GM10248 (cell line): ENCODE results near the gene RPL27.

Experiments used
- CTCF ChIA-PET: fragments of 300-600 bp; sonication (Branson Sonifier 250); formaldehyde crosslinking; extraction: SDS; loops from one replicate; lab custom pipeline; 2021; ENCODE audit warnings: antibody characterized with exemption; lab: Yijun Ruan, JAX
- POLR2A ChIA-PET: fragments of 350-650 bp; sonication (Branson Sonifier 250); formaldehyde crosslinking; extraction: SDS; loops from one replicate; lab custom pipeline; 2020; ENCODE audit warnings: antibody characterized with exemption; lab: Yijun Ruan, JAX
- DNase-seq: peaks from one replicate; pipeline ENCODE4 v3.0.0; 2012; ENCODE audit errors: extremely low spot score
- CTCF ChIP-seq: IDR thresholded peaks from 2 replicates; pipeline ENCODE4 v1.5.1; 2012; ENCODE audit warnings: mild to moderate bottlenecking, low read depth; ENCODE audit errors: extremely low read depth, missing control alignments, control extremely low read depth

Gene RPL27

GRCh38 chr17:43031666-43032065, 33.4 kb downstream of the RPL27 start:
- no peak for DNase-seq
- no peak for TF ChIP-seq CTCF
- CTCF ChIA-PET: no interaction called here
- POLR2A ChIA-PET: interaction anchor here (0.7 kb wide), 1 partner anchor 61 kb away, joined by 3 read pairs; no protein-coding TSS in a partner anchor

GRCh38 chr17:43033948-43034881, 36.0 kb downstream of the RPL27 start:
- DNase-seq: no peak
- ChIA-PET CTCF (interaction anchor here (0.8 to 3.0 kb wide), 2 partner anchors 10 to 12 kb away, joined by 3 to 11 read pairs; no protein-coding TSS in a partner anchor), POLR2A (no interaction called here)
- TF ChIP-seq CTCF: no peak

- no peak for DNase-seq
- no peak for TF ChIP-seq CTCF
- POLR2A ChIA-PET: no interaction called here
- CTCF ChIA-PET: interaction anchor here (1.0 to 3.0 kb wide), 2 partner anchors 11 to 24 kb away, joined by 3 to 11 read pairs; no protein-coding TSS in a partner anchor
Observed at GRCh38 chr17:43034894-43035293, 36.7 kb downstream of the RPL27 start.

GRCh38 chr17:43039646-43040045, 41.4 kb downstream of the RPL27 start:
- DNase-seq: no peak
- ChIA-PET CTCF (interaction anchor here (1.0 to 1.3 kb wide), 2 partner anchors 10 to 15 kb away, joined by 3 read pairs; no protein-coding TSS in a partner anchor), POLR2A (no interaction called here)
- no peak for TF ChIP-seq CTCF

- DNase-seq: no peak
- ChIA-PET POLR2A (no interaction called here), CTCF (interaction anchor here (1.3 kb wide), 1 partner anchor 11 kb away, joined by 3 read pairs; no protein-coding TSS in a partner anchor)
- TF ChIP-seq CTCF: no peak
Observed at GRCh38 chr17:43040655-43041054, 42.4 kb downstream of the RPL27 start.

- no peak for TF ChIP-seq CTCF
- ChIA-PET CTCF (interaction anchor here (1.2 to 1.5 kb wide), 2 partner anchors 18 to 112 kb away, joined by 3 to 7 read pairs; no protein-coding TSS in a partner anchor), POLR2A (no interaction called here)
- no peak for DNase-seq
Observed at GRCh38 chr17:43042025-43042628, 43.9 kb downstream of the RPL27 start.
